NCI-H187 (cell line): ENCODE results near the gene KLHL22.
"Not testable (repeated sequence)": the region's sequence is repeated elsewhere in the genome, so short reads cannot be mapped to it uniquely, and the experiment has no call there.

Experiments
- DNase-seq, 2 experiments: peaks; one replicate each; lab custom pipeline; 2025; lab: John Stamatoyannopoulos, UW

Gene KLHL22, protein sequence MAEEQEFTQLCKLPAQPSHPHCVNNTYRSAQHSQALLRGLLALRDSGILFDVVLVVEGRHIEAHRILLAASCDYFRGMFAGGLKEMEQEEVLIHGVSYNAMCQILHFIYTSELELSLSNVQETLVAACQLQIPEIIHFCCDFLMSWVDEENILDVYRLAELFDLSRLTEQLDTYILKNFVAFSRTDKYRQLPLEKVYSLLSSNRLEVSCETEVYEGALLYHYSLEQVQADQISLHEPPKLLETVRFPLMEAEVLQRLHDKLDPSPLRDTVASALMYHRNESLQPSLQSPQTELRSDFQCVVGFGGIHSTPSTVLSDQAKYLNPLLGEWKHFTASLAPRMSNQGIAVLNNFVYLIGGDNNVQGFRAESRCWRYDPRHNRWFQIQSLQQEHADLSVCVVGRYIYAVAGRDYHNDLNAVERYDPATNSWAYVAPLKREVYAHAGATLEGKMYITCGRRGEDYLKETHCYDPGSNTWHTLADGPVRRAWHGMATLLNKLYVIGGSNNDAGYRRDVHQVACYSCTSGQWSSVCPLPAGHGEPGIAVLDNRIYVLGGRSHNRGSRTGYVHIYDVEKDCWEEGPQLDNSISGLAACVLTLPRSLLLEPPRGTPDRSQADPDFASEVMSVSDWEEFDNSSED

DNA sequence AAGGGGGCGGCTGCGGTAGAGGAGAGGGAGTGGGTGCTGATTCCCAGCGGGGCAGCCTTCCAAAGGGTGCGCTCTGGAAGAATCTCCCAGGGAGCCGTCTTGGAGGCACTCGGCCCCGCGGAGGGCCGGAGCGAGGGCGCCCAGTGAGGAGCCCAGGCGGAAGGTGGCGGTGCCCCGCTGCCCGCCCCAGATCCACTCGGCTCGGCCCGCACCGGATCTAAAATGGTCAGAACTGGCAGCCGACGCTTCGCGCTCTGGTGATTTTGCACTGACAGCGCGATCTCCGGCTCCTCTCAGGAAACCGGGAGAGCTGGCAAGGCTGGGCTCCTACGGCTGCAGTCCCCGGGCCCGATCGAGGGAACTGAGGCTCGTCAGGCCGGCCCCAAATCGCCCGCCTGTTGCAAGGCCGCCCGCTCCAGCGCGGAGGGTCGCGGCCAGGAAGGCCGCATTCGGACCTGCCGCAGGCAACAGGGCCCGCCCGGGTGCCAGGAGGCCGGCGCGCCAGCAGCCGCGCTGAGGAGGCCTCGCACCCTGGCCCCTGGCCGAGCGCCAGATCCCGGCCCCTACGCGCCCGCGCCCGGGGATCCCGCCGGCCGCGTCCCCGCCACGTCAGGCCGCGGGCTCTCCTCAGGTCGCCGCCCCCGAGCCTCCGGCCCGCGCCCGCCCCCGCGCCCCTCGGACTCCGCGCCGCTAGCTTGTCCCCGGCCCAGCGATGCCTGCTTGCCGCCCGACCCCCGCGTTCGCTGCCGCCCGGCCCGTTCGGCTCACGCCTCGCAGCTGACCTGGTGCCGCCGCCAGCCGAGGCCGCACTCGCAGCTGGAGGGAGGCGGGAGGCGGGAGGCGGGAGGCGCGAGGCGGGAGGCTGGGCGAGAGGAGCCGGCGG lies at the start of gene KLHL22:
TSS of gene KLHL22 (minus strand) at position 818 of the 883 bp plus-strand sequence. CDS start 6,584 bp downstream, outside the sequence.
- peak in 1 of 2 experiments; percentile 38 for DNase-seq

DNA sequence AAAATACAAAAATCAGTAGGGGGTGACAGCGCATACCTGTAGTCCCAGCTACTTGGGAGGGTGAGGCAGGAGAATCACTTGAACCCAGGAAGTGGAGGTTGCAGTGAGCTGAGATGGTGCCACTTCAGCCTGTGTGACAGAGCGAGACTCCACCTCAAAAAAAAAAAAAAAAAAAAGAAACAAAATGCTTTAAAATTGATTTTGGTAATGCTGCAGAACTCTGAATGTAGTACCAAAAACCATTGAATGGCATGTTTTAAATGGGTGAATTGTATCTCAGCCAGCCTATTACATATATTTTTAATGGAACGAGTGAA lies 49.7 kb upstream of the KLHL22 start:
- DNase-seq = not testable (repeated sequence)

- DNase-seq = no peak
Measured at GRCh38 chr22:20542736-20543135, 47.1 kb upstream of the KLHL22 start.

GRCh38 chr22:20542055-20542454 lies 46.5 kb upstream of the KLHL22 start:
- no peak for DNase-seq

GRCh38 chr22:20538875-20539274 lies 43.3 kb upstream of the KLHL22 start:
- DNase-seq = not testable (repeated sequence)

DNA sequence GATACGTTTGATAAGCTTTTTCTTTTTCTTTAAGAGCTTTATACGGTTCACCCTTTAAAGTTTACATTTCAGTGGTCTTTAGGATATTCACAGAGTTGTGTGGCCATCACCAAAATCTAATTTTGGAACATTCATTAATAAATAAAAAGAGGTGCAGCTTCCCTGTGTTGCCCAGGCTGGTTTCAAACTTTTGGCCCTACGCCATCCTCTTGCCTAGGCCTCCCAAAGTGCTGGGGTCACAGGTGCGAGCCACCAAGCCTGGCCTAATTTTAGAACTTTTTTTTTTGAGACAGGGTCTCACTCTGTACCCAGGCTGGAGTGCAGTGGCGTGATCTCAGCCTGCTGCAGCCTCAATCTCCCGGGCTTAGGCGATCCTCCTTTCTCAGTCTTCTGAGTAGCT lies 42.4 kb upstream of the KLHL22 start:
- no peak for DNase-seq

GRCh38 chr22:20537325-20537756 lies 41.7 kb upstream of the KLHL22 start:
- DNase-seq = no peak

DNA sequence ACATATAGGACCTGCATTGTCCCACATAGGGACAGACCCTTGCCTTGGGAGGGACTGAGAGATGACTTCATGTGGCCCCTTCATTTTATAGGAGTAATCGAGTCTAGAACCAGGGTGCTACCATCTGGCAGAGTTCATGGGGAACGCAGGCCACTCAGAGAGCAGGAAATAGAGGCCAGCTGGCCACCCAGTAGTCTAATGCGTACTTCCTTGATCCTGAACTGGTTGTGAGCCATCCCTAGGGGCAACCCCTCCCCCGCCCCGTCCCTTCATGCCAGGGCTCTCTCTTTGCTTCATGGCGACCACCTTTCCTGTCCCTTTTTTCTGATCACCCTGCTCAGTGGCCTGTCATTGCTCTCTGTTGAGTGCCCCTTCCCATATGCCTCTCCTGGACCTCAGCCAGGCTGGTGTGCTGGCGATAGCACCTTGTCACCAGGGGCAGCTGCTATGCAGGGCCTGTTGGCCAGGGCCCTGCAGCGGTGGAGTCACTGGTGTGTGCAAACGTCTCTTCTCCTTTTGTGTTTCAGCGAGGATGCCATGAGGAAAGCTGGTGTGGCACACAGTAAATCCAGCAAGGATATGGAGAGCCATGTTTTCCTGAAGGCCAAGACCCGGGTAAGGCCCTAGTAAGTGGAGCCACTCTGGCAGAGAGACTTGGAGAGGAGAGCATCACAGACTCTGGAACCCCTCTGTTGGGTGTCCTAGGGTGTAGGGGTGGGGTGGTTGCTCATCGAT lies 41.2 kb upstream of the KLHL22 start:
- DNase-seq = no peak

- DNase-seq = no peak
Measured at GRCh38 chr22:20533879-20534265, 38.3 kb upstream of the KLHL22 start.

GRCh38 chr22:20533095-20533878 lies 37.7 kb upstream of the KLHL22 start:
- DNase-seq = no peak

DNA sequence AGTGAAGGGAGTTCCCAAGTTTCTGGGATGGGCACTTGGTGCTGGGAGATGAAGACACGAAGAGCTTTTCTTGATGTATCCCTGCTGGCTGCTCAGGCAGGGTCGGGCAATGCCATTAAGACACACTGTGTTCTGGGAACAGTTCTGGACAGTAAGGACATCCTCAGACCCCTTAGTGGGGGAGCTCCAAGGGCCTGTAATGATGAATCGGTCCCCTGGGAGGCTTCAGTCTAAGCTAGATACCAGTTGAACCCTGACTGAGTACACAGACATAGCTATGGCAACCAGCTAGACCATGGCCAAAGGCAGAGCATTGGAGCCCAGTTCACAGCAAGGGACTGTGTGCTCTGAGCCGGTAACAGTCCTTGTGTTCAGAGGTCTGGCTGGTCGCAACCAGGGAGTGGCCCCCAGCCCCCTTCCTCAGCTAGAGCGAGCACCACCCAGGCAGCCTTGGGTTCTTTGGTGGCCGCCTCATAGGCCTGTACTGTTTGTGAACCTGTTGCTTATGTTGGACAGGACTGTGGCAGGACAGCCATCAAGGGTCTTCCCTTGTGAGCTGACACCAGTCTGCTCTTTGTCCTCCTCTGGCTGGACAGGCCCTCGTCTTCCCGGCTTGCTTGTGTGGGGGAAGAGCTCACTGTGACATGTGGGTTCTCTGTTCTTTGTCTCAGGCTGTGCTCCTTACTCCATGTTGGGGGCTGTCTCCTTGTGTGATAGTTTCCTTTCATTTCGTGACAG lies 36.8 kb upstream of the KLHL22 start:
- no peak for DNase-seq

GRCh38 chr22:20531404-20532201 lies 36.0 kb upstream of the KLHL22 start:
- DNase-seq = peak in 1 of 2 experiments; percentile 18

- DNase-seq = no peak
Measured at GRCh38 chr22:20531154-20531403, 35.5 kb upstream of the KLHL22 start.

DNA sequence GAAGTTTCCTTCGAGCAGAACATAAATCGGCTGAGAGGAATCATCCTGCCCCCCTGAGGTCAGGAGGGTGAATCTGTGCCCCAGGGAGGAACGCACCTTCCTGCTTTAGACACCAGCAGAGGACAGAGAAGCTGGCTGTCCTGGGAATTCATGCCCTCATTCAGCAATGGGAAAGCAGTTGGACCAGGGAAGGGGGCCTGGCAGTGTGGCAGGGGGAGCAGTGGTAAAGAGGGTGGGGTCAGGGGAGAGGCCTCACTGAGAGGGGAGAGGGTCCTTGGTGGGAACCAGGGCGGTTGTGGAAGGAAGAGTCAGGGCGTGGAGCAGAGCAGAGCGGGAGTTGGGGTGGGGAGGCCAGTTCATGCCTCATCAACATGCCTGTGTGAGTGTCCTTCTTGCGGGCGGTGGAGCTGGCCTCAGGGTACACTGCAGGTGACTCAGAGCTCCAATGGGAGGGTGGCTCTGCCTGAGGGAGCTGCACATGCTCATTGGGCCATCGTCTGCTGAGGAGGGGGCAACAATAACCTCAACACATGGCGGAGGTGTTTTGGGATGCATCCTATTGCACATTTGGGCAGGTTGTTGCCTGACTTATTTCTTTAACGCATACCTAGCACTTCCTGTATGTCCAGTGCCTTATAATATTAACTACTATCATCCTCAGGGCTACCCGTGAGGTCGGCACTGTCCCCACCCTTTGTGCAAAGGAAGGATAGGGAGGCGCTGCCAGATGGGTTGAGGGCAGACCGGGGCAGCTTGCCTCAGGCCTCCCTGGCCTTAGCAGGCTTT lies 35.0 kb upstream of the KLHL22 start:
- no peak for DNase-seq

DNA sequence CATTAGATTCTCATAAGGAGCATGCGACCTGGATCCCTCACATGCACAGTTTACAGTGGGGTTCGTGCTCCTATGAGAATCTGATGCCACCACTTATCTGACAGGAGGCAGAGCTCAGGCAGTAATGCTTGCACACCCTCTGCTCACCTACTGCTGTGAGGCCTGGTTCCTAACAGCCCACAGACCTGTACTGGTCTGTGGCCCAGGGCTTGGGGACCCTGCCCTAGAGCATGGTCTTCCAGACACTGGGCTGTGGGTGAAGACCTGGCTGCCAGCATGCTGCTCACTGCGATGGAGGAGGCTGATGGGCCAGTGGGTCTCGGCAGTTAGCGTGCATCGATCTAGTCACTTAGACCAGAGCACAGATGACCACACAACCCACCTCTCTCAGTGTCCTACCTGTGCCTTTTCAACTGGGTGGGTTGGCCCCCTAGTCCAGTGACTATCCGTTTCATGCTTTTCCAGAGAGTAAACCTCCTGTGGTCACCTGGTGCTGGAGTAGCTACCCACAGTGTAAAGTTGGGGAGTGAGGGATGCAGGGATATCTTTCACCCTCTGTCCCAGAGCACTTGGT lies 32.9 kb upstream of the KLHL22 start:
- no peak for DNase-seq

DNA sequence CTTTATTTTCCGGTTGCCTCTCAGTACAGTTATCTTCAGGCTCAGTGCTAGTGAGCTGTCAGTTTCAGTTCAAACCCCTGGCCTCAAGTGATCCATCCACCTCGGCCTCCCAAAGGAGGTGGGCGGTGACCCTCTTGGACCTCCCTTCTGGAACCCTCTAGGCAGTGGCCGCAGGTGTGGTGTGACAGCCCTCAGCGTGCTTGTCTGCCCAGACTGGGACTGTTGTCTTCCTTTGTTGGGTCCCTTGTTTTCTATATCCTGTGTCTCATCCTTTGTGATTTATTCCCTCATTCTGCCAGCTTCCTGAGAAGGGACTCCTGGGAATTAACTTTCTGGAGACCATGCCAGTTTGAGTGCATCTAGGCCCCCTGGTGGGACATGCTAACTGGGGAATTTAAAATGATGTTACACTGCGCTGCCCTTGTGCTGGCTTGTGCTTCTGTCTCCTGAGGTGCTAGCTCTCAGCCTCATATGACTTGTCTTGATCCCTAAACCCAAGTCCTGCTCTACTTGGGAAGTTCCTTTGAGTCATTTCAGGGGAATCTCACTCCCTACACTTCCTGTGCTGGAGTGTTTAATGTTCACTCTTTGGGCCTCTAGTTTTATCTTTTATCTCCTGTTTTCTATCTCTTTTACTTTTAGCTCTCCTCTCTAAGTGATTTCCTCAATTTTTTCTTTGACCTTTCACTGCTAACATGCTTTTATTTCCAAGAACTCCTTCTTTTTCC lies 31.2 kb upstream of the KLHL22 start:
- no peak for DNase-seq

GRCh38 chr22:20526305-20526627 lies 30.7 kb upstream of the KLHL22 start:
- DNase-seq = no peak

- no peak for DNase-seq
Measured at GRCh38 chr22:20525048-20525447, 29.5 kb upstream of the KLHL22 start.
